ENCODE results near the gene ATF6. TPM values are rescaled to one million over a fixed set of nuclear protein-coding genes. Genes with fewer than 3 reads are reported as not detected.

ATF6 gene
- polyA plus RNA-seq, 3 donors, result 4.4 to 14.9 (median 9.6) TPM

Other genes with a start within 250 kb of the ATF6 start
- 10 to 100 TPM in 1 of 3 donors, 1 to 10 TPM in 1, under 1 TPM in 1; 0.76 to 49.1 (median 4.4) TPM for gene HSPA6, start 241.8 kb upstream of the ATF6 start, polyA plus RNA-seq
- gene FCGR3A, start 216.5 kb upstream of the ATF6 start, polyA plus RNA-seq, result 10 to 100 TPM in 2 of 3 donors, 1 to 10 TPM in 1; 6.2 to 40.6 (median 32.5) TPM
- gene FCGR3B, start 135.1 kb upstream of the ATF6 start, polyA plus RNA-seq, result 10 to 100 TPM in 2 of 3 donors, under 1 TPM in 1; 0.36 to 28.2 (median 18.3) TPM
- 10 to 100 TPM in 2 of 3 donors, 1 to 10 TPM in 1; 2.6 to 14.5 (median 12.8) TPM for gene FCGR2B, start 103.2 kb upstream of the ATF6 start, polyA plus RNA-seq
- under 1 TPM in 2 of 3 donors, not detected in 1; 0.21 to 0.28 TPM for gene FCRLA, start 59.1 kb upstream of the ATF6 start, polyA plus RNA-seq
- under 1 TPM; 0.37 to 0.68 (median 0.45) TPM for gene FCRLB, start 44.8 kb upstream of the ATF6 start, polyA plus RNA-seq
- 10 to 100 TPM; 15.0 to 26.2 (median 21.4) TPM for gene DUSP12, start 16.5 kb upstream of the ATF6 start, polyA plus RNA-seq